ENCODE measurements around the gene FBXL3.

GRCh38 chr13:76975863-76976262, 51.1 kb downstream of the FBXL3 start:
- TF ChIP-seq MYC (IDR thresholded peaks at IDR 0.05; ENCODE audit: low read depth, low read length): no peak
- TF ChIP-seq POLR2A (IDR thresholded peaks at IDR 0.05; ENCODE audit: extremely low read depth, insufficient read length): no peak
- TF ChIP-seq, protein P1, sequence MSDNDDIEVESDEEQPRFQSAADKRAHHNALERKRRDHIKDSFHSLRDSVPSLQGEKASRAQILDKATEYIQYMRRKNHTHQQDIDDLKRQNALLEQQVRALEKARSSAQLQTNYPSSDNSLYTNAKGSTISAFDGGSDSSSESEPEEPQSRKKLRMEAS (IDR thresholded peaks at IDR 0.05; ENCODE audit: low read depth, low read length): no peak

All from NB4 (cell line).